GM12873 (cell line): ENCODE data around the gene PLIN4.

ENCODE experiments used
- TF ChIP-seq, protein P1 (sequence below): IDR thresholded peaks from 2 replicates; pipeline ENCODE4 v1.5.1; 2012; ENCODE audit warnings: low read depth, mild to moderate bottlenecking, moderate library complexity, low read length, control low read depth; ENCODE audit not compliant: insufficient read depth; ENCODE audit errors: missing control alignments

The PLIN4 gene

DNA sequence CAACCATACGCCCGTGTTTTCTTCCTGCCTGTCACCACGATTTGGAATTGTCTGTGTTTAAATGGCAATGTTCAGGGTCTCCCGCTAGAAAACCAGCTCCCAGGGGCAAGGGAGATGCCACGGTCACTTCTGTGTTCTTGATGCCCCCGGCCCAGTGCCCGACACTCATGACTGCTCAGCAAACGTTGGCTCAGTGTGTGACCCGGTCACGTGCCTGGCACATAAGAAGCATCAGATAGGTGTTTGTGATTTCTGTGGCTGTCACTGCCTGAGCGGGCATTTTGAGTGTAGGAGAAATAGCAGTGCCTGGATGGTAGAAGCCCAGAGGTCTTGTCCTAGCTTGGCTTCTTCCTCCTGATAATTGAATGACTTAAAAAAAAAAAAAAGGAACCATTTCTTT, 30.7 kb downstream of the PLIN4 start:
- TF ChIP-seq, protein P1, sequence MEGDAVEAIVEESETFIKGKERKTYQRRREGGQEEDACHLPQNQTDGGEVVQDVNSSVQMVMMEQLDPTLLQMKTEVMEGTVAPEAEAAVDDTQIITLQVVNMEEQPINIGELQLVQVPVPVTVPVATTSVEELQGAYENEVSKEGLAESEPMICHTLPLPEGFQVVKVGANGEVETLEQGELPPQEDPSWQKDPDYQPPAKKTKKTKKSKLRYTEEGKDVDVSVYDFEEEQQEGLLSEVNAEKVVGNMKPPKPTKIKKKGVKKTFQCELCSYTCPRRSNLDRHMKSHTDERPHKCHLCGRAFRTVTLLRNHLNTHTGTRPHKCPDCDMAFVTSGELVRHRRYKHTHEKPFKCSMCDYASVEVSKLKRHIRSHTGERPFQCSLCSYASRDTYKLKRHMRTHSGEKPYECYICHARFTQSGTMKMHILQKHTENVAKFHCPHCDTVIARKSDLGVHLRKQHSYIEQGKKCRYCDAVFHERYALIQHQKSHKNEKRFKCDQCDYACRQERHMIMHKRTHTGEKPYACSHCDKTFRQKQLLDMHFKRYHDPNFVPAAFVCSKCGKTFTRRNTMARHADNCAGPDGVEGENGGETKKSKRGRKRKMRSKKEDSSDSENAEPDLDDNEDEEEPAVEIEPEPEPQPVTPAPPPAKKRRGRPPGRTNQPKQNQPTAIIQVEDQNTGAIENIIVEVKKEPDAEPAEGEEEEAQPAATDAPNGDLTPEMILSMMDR, result no peak

DNA sequence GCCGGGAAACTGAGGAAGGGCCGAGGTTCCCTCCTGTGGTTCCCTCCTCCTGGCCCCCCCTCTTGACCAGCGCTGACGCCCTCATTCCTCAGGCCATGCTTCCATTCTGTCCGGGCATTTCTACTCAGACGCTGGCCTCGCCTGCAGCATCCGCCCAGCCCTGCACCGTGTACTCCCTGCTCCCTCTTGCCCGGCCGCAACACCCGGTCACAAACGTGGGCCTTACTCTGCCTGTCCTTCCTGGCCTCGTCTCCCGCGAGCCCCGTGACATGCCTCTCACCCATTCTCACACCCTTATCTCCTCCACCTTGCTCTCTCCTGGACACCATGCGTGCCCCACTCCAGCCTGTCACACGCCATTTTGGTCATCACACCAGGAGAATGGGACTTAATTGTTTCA, 34.9 kb downstream of the PLIN4 start:
- TF ChIP-seq, protein P1, result no peak

DNA sequence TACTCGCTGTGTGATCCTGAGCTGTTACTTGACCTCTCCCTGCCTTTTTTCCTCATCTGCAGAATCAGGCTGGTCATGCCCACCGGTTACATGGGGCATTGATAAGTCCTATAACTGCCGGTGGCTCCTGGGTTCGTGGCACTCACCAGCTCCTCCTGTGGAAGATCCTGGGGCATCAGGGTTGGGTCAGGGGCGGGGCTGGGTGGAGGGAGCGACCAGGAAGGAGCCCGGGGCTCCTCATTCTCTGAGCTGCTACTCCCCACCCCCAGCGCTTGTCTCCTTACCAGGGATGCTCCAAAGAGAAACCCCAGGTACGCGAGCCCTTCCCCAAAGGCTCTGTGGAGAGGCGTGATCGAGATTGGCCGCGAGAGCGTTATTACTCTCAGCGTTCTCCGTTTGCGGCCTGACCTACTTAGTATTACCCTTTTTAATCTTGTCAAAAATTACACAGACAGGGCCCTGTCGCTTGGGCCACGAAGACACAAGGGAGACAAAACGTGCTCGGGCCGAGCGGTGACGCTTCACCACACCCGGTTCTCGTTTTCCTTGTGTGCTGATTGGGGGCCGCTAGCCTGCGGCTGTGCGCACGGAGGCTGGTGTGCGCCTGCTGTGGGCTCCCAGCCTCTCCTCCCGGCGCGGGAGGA, 35.4 kb downstream of the PLIN4 start:
- TF ChIP-seq, protein P1, result no peak

DNA sequence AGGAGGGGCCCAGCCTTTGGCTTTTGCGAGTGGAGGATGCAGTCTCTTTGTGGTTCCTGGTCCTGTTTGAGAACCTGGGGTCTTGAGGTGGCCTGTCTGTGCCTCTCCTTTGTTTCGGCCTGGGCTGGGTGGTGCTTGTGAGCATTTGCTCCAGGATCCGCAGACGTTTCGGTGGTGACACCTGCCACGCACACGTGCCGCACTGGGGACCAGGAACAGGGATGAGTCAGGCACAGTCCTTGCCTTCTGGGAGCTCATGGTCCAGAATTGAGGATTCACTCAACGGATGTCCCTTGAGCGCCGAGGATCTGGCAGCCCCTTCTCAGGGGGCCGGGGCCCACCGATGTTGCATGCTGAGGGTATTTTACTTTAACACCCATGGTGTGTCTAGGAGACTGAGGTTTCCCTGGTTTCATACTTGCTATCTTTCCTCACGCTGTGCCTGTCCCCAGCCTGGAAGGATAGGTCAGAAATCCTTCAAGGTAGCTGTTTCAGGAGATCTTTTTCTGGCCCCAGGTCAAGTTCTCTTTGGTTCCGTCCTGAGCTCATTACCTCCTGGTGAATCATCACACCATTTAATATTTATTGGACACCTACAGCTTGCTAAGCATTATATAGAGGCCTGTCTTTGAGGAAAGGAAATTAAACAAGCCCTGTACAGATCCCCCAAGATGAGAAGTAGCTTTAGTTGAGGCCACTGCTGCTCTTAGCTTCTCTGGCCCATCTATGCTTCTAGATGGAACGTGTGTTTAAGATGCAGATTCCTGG, 41.1 kb downstream of the PLIN4 start:
- TF ChIP-seq, protein P1, result no peak

DNA sequence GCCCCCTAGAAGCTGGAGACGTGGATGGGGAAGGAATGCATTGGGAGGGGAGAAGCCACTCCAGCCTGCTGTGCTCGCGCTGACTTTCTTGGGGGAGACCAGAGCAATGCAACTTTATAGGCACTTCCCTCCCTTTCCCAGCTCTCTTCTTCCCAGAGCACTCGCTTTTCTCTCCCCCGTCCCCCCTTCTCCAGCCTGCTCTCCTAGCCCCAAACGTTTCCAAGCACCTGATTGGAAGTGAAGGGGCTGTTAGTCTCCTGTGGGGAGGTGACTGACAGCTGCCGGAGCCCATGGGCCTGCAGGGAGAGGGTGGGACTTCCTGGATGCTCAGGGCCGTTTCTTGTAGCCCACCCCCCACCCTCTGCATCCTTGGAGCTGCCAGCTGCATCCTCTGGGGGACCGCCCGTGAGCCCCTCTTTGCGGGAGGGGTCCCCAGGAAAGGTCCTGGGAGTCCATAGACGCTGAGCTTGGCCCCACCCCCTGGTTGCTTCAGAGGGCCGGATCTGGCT, 43.7 kb downstream of the PLIN4 start:
- TF ChIP-seq, protein P1, result no peak

DNA sequence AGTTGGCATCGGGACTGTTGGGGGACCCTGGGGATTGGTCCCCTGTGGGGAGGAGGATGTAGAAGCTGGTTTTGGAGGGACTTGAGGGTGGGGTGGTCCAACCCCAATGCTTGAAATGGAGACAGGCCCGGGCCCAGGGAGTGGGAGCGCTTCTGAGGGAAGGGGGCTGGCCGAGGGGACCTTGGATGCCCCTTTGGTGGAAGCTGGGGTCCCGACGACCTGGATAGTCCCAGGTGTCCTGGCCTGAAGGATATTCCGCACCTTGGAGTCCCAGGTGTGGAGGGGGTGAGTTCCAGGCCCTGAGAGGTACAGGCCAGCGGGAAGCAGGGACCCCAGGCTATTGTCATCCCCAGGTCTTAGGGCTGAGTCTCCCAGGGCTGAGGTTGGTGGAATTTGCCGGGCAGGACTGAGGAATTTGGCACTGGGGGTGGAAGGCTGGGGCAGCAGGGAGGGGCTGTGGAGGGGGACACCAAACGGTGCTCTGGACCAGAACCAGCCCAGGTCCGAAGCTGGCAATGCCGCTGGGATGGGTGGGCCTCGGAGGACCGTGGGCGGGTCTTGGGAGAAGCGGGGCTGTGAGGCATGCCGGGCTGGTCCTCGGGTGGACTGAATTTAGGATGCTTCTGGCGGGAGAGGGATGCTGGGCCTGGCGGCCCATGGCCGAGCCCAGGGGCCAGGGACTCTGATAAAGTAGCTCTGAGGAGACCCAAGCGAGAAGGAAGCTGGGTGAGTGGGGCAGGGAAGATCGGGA, 44.3 kb downstream of the PLIN4 start:
- TF ChIP-seq, protein P1, result no peak
